ENCODE measurements around the gene ARHGAP26. TPM values are rescaled to one million over a fixed set of nuclear protein-coding genes. Genes with fewer than 3 reads are reported as not detected.

ARHGAP26 gene
- total and polyA plus RNA-seq, 2 of the 4 experiments (the other 2 are of a cell fraction) = 0.54 to 0.56 TPM

- BruUV-seq (replicated peaks) = no TSS peak
- H3K79me1 ChIP-seq (ENCODE audit: low read depth in 1 of 2, low read length in 2 of 2) = no peaks in the 10 kb centered on the region
- in situ Hi-C loops (cut with MboI; ENCODE audit: low sequenced_read_pairs) = loop anchor here (25.0 kb wide), 1 partner anchor 1184 kb away; no protein-coding TSS in a partner anchor
These were observed 233.1 kb downstream of the ARHGAP26 start for GRCh38 chr5:143003328-143003636.

More at GRCh38 chr5:143003328-143003636, 233.1 kb downstream of the ARHGAP26 start:
- peak overlapping the region; percentile 62; the same call in 1 of the 2 replicates for H3K18ac ChIP-seq (ENCODE audit: low read depth, low read length)
- H3K56ac ChIP-seq (ENCODE audit: extremely low read depth, insufficient read depth, low read length) = peak overlapping the region; percentile 75
- peak overlapping the region; percentile 87 for H3K4ac ChIP-seq (ENCODE audit: low read depth, low read length)
- H2AK9ac ChIP-seq (replicated peaks; ENCODE audit: low read depth, low read length, poor library complexity) = no peak overlapping the region
- CTCF ChIA-PET = interaction anchor here (0.8 to 1.7 kb wide), 4 partner anchors 56 to 185 kb away, joined by 3 to 6 read pairs (median 3); no protein-coding TSS in a partner anchor
- H4K91ac ChIP-seq (ENCODE audit: insufficient read depth, low read depth, low read length) = peak overlapping the region; percentile 38; the same call in 1 of the 2 replicates
- H2BK15ac ChIP-seq (ENCODE audit: low read depth, low read length) = peak overlapping the region; percentile 83; the same call in 2 of the 3 replicates
- H3K27me3 ChIP-seq (ENCODE audit: control insufficient read depth, insufficient read depth, low read length) = no peaks in the 10 kb centered on the region
- peak overlapping the region; percentile 74 for H2BK5ac ChIP-seq (ENCODE audit: low read depth, low read length, poor library complexity, severe bottlenecking)
- TF ChIP-seq CTCF (conservative IDR thresholded peaks at IDR 0.05; ENCODE audit: low read depth, low read length) = no peak
- no peak for TF ChIP-seq RCOR1 (IDR thresholded peaks at IDR 0.05; ENCODE audit: insufficient replicate concordance, low read length)
- no peak for TF ChIP-seq RFX5 (IDR thresholded peaks at IDR 0.05; ENCODE audit: low read depth, low read length)
- TF ChIP-seq POLR2A (IDR thresholded peaks at IDR 0.05; ENCODE audit: low read depth, low read length) = no peak
- no peak for TF ChIP-seq NFE2L2 (IDR thresholded peaks at IDR 0.05; ENCODE audit: low read depth, low read length)
- TF ChIP-seq BHLHE40 (IDR thresholded peaks at IDR 0.05; ENCODE audit: low read depth, low read length) = no peak
- no peak for TF ChIP-seq FOS (IDR thresholded peaks at IDR 0.05; ENCODE audit: low read depth, low read length)
- TF ChIP-seq, protein P1, sequence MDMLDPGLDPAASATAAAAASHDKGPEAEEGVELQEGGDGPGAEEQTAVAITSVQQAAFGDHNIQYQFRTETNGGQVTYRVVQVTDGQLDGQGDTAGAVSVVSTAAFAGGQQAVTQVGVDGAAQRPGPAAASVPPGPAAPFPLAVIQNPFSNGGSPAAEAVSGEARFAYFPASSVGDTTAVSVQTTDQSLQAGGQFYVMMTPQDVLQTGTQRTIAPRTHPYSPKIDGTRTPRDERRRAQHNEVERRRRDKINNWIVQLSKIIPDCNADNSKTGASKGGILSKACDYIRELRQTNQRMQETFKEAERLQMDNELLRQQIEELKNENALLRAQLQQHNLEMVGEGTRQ (IDR thresholded peaks at IDR 0.05; ENCODE audit: low read depth, low read length) = no peak
- no peak for TF ChIP-seq SMC3 (IDR thresholded peaks at IDR 0.05; ENCODE audit: low read depth, low read length)
- no peak for TF ChIP-seq RAD21 (IDR thresholded peaks at IDR 0.05; ENCODE audit: low read length)
- TF ChIP-seq CHD1 (IDR thresholded peaks at IDR 0.05; ENCODE audit: low read depth, low read length) = no peak
- ATAC-seq (ENCODE audit: low read depth) = no peak
- no peak overlapping the region for H3K4me2 ChIP-seq (ENCODE audit: low read depth, low read length)
- peak overlapping the region; percentile 61 for H3K14ac ChIP-seq (replicated peaks; ENCODE audit: low read depth, low read length)
- no CpG with 5 or more reads among the region's 3 CpGs for WGBS, 2 experiments (ENCODE audit: extremely low coverage in 2 of 2, insufficient read length in 1 of 2)
- no peak for DNase-seq
- H3K27ac ChIP-seq (ENCODE audit: insufficient read depth, low read length) = no peak overlapping the region
- POLR2A ChIA-PET (ENCODE audit: unreplicated experiment) = no interaction called here
- peak overlapping the region; percentile 80 for H2BK120ac ChIP-seq (ENCODE audit: low read depth, low read length)
- H4K20me1 ChIP-seq (ENCODE audit: insufficient read depth, low read length) = no peaks in the 10 kb centered on the region
- peak overlapping the region; percentile 64; the same call in 1 of the 2 replicates for H3K23ac ChIP-seq (ENCODE audit: low read depth, low read length)
- H3K9ac ChIP-seq (ENCODE audit: low read depth, low read length) = no peak overlapping the region
- H3K9me3 ChIP-seq (ENCODE audit: control insufficient read depth, insufficient read depth, low read length) = no peaks in the 10 kb centered on the region
- peak overlapping the region; percentile 3 to 91; a peak in 2 of 4 replicates for H4K8ac ChIP-seq (ENCODE audit: low read depth in 2 of 2, low read length in 2 of 2)
- H2AK5ac ChIP-seq (ENCODE audit: low read depth, low read length) = peak overlapping the region; percentile 76
- H3K4me3 ChIP-seq (ENCODE audit: insufficient read depth, low read depth, low read length) = no peak overlapping the region
- H3K36me3 ChIP-seq (ENCODE audit: control insufficient read depth, insufficient read depth, low read length) = no peaks in the 10 kb centered on the region
- no peak overlapping the region for H4K5ac ChIP-seq (ENCODE audit: low read depth, low read length)
- intact Hi-C loops (cut with micrococcal nuclease) (loop anchor here (2.0 to 5.0 kb wide), 2 partner anchors 242 to 399 kb away; partner anchors contain the start of gene NR3C1), dilution Hi-C loops (cut with HindIII; ENCODE audit: low sequenced_read_pairs, unreplicated experiment) (no loop called here)
- peak overlapping the region; percentile 79 for H2BK20ac ChIP-seq (ENCODE audit: low read depth, low read length)
- peaks cover 12% of the 10 kb centered on the region for H3K4me1 ChIP-seq (ENCODE audit: control insufficient read depth, insufficient read depth, low read length)
- no peak overlapping the region for H2AFZ ChIP-seq (replicated peaks; ENCODE audit: low read length, poor library complexity)
- peaks cover 8% of the 10 kb centered on the region for H3K9me1 ChIP-seq (ENCODE audit: insufficient read depth, low read length)
